SK-N-SH treated with all-trans-retinoic acid at 6 μM for 48 hours (cell line): ENCODE data around the gene CC2D1B.

Source experiments
- CSDC2 ChIP-seq: fragments of 250-450 bp; sonication (Bioruptor Pico); IDR thresholded peaks from 2 replicates; pipeline ENCODE4 v1.5.0; 2020; ENCODE audit warnings: mild to moderate bottlenecking, moderate library complexity
- TCF4 ChIP-seq: fragments of 250-450 bp; sonication (Bioruptor Pico); IDR thresholded peaks from 2 replicates; pipeline ENCODE4 v1.8.0; 2021; ENCODE audit warnings: mild to moderate bottlenecking, moderate library complexity, borderline replicate concordance

GRCh38 chr1:52368383-52369172, 2.6 kb upstream of the CC2D1B start:
- TF ChIP-seq TCF4 (CRISPR knock-in tag): no peak
- TF ChIP-seq CSDC2 (CRISPR knock-in tag): no peak
